ENCODE results near the gene DACH1.

DNA sequence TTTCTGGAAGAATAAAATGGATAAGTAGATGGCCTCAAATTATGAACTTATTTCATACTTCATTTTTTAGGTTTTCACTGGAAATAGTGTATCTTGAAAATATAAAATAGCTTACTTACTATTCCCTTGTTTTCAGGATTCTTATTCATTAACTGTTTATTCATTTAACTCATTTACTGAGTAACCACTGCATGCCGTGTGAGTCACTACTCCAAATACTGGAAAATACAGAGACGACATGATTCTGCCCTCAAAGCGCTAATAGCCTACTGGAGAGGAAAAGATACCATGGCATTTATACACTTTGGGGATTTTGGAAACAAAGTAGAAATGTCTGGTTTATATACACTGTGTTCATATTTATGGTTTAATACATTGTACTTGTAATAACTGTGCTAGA is 270.9 kb downstream of the DACH1 start:
- TF ChIP-seq, protein P1, sequence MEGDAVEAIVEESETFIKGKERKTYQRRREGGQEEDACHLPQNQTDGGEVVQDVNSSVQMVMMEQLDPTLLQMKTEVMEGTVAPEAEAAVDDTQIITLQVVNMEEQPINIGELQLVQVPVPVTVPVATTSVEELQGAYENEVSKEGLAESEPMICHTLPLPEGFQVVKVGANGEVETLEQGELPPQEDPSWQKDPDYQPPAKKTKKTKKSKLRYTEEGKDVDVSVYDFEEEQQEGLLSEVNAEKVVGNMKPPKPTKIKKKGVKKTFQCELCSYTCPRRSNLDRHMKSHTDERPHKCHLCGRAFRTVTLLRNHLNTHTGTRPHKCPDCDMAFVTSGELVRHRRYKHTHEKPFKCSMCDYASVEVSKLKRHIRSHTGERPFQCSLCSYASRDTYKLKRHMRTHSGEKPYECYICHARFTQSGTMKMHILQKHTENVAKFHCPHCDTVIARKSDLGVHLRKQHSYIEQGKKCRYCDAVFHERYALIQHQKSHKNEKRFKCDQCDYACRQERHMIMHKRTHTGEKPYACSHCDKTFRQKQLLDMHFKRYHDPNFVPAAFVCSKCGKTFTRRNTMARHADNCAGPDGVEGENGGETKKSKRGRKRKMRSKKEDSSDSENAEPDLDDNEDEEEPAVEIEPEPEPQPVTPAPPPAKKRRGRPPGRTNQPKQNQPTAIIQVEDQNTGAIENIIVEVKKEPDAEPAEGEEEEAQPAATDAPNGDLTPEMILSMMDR (IDR thresholded peaks at IDR 0.05 in 2 of 3, conservative IDR thresholded peaks at IDR 0.05 in 1 of 3; ENCODE audit: borderline replicate concordance in 1 of 3, insufficient read depth in 1 of 3, low read depth in 2 of 3, low read length in 2 of 3) = no peak
- TF ChIP-seq POLR2A (IDR thresholded peaks at IDR 0.05; ENCODE audit: borderline replicate concordance, extremely low read depth, insufficient read depth, insufficient read length) = no peak

Data from HCT116 (cell line).